Measurements from ENCODE around the gene KRT77.
"Not testable (repeated sequence)": the region's sequence is repeated elsewhere in the genome, so short reads cannot be mapped to it uniquely, and the experiment has no call there.

The KRT77 gene

DNA sequence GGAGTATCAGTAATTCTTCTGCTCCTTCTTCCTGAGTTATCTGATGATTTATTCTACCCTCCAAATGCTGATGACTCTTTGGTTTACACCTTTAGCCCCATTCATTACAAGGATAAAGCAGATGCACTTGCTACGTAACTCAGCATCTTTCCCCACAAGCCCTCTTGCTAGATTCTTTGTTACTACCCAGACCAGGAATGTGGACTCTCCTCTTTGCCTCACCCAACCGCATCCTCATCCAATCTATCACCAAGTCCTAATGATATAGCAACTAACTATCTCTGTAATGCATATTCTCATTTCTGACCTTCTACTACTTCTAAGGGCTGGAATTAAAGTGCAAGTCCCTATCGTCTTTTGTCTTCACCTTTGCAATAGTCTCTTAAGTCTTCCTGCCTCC, 32.4 kb downstream of the KRT77 start:
- no peak overlapping the region for H3K9ac ChIP-seq (ENCODE audit: low read length)
- no peak overlapping the region for H3K4me3 ChIP-seq (ENCODE audit: low read length)
- no peak overlapping the region for H2AFZ ChIP-seq (ENCODE audit: low read depth, low read length)
- no peaks in the 10 kb centered on the region for H3K4me1 ChIP-seq (ENCODE audit: low read length)
- H3K9me3 ChIP-seq (ENCODE audit: insufficient read depth, low read length): no peaks in the 10 kb centered on the region
- H3K27ac ChIP-seq (ENCODE audit: low read length): no peak overlapping the region
- H3K4me2 ChIP-seq (ENCODE audit: low read length): no peak overlapping the region
- H3K27me3 ChIP-seq (ENCODE audit: low read depth, low read length): peaks cover 62% of the 10 kb centered on the region
- H4K20me1 ChIP-seq (ENCODE audit: insufficient read depth, low read length): no peaks in the 10 kb centered on the region
- TF ChIP-seq EZH2phosphoT487 (IDR thresholded peaks at IDR 0.05; ENCODE audit: low read depth): no peak
- TF ChIP-seq, protein P1, sequence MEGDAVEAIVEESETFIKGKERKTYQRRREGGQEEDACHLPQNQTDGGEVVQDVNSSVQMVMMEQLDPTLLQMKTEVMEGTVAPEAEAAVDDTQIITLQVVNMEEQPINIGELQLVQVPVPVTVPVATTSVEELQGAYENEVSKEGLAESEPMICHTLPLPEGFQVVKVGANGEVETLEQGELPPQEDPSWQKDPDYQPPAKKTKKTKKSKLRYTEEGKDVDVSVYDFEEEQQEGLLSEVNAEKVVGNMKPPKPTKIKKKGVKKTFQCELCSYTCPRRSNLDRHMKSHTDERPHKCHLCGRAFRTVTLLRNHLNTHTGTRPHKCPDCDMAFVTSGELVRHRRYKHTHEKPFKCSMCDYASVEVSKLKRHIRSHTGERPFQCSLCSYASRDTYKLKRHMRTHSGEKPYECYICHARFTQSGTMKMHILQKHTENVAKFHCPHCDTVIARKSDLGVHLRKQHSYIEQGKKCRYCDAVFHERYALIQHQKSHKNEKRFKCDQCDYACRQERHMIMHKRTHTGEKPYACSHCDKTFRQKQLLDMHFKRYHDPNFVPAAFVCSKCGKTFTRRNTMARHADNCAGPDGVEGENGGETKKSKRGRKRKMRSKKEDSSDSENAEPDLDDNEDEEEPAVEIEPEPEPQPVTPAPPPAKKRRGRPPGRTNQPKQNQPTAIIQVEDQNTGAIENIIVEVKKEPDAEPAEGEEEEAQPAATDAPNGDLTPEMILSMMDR (IDR thresholded peaks at IDR 0.05; ENCODE audit: low read depth, low read length): no peak
- no peaks in the 10 kb centered on the region for H3K36me3 ChIP-seq (replicated peaks; ENCODE audit: low read depth, low read length)
- H3K79me2 ChIP-seq (ENCODE audit: low read length): no peaks in the 10 kb centered on the region

DNA sequence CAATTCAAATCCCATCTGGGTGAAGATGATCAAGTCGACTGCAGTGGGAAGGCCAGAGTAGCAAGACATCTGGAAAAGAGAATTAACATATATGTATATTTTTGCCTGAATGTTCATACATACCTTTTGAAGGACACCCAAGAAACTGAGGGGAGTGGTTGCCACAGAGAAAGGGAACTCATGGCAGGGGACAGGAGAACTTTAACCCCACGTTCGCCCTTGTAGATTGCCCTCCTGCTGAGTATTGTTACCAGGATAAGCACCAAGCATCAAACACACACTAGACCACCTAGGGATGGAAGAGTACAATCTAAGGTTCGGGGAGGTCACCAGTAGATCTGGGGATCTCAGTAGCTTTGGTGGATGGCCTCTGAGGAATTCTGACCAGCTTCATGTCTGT, 32.8 kb downstream of the KRT77 start:
- Histone ChIP-seq H3K27ac (ENCODE audit: low read length) (no peak overlapping the region), H3K79me2 (ENCODE audit: low read length) (no peaks in the 10 kb centered on the region), H3K4me1 (ENCODE audit: low read length) (no peaks in the 10 kb centered on the region), H3K36me3 (replicated peaks; ENCODE audit: low read depth, low read length) (no peaks in the 10 kb centered on the region), H2AFZ (ENCODE audit: low read depth, low read length) (no peak overlapping the region), H3K27me3 (ENCODE audit: low read depth, low read length) (peaks cover 66% of the 10 kb centered on the region), H3K9me3 (ENCODE audit: insufficient read depth, low read length) (no peaks in the 10 kb centered on the region), H3K4me3 (ENCODE audit: low read length) (no peak overlapping the region), H3K4me2 (ENCODE audit: low read length) (no peak overlapping the region), H3K9ac (ENCODE audit: low read length) (no peak overlapping the region), H4K20me1 (ENCODE audit: insufficient read depth, low read length) (no peaks in the 10 kb centered on the region)
- TF ChIP-seq EZH2phosphoT487 (IDR thresholded peaks at IDR 0.05; ENCODE audit: low read depth): no peak
- TF ChIP-seq, protein P1 (IDR thresholded peaks at IDR 0.05; ENCODE audit: low read depth, low read length): no peak

DNA sequence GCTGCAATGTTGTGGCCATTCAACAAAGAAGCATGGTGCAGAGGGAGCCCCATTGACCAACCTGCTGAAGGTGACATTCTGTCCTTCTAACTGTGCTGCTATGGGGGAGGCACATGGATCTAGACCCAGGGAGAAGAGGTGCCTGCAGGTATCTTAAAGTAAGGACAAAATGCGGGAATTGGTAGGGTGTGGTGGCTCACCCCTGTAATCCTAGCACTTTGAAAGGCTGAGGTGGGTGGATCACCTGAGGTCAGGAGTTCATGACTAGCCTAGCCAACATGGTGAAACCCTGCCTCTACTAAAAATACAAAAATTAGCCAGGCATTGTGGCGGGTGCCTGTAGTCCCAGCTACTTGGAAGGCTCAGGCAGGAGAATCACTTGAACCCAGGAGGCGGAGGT, 33.4 kb downstream of the KRT77 start:
- H3K36me3 ChIP-seq (replicated peaks; ENCODE audit: low read depth, low read length); H3K4me3 ChIP-seq (ENCODE audit: low read length); H3K27ac ChIP-seq (ENCODE audit: low read length): not testable (repeated sequence)

DNA sequence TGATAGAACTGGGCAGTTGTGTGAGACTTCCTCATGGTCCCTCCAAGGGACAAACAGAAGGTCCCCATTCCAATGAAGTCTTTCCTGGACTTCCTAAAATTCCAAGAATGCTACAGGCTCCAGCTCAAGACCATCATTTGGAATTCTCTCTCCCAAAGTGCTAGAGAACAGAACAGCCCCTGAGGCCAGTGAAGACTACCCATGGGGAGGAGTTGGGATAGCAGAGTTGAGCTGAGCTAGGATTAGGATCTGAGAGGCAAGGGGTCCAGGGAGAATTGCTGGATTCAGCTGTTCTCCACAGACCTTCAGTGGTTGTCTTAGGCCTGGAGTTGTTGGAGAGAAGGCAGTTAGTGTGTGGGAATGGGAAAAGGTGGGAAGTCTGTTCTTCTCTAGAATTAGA, 33.9 kb downstream of the KRT77 start:
- H3K4me2 ChIP-seq (ENCODE audit: low read length): no peak overlapping the region
- no peaks in the 10 kb centered on the region for H3K4me1 ChIP-seq (ENCODE audit: low read length)
- H3K79me2 ChIP-seq (ENCODE audit: low read length): no peaks in the 10 kb centered on the region
- TF ChIP-seq EZH2phosphoT487 (IDR thresholded peaks at IDR 0.05; ENCODE audit: low read depth): no peak
- TF ChIP-seq, protein P1 (IDR thresholded peaks at IDR 0.05; ENCODE audit: low read depth, low read length): no peak
- H3K9ac ChIP-seq (ENCODE audit: low read length): no peak overlapping the region
- H3K4me3 ChIP-seq (ENCODE audit: low read length): no peak overlapping the region
- no peaks in the 10 kb centered on the region for H4K20me1 ChIP-seq (ENCODE audit: insufficient read depth, low read length)
- no peak overlapping the region for H2AFZ ChIP-seq (ENCODE audit: low read depth, low read length)
- peaks cover 73% of the 10 kb centered on the region for H3K27me3 ChIP-seq (ENCODE audit: low read depth, low read length)
- H3K27ac ChIP-seq (ENCODE audit: low read length): no peak overlapping the region
- H3K36me3 ChIP-seq (replicated peaks; ENCODE audit: low read depth, low read length): no peaks in the 10 kb centered on the region
- H3K9me3 ChIP-seq (ENCODE audit: insufficient read depth, low read length): no peaks in the 10 kb centered on the region

More for the DNA sequence above, 33.4 kb downstream of the KRT77 start:
- H3K79me2 ChIP-seq (ENCODE audit: low read length); H3K9me3 ChIP-seq (ENCODE audit: insufficient read depth, low read length); H4K20me1 ChIP-seq (ENCODE audit: insufficient read depth, low read length); H3K4me1 ChIP-seq (ENCODE audit: low read length); H3K4me2 ChIP-seq (ENCODE audit: low read length); H3K9ac ChIP-seq (ENCODE audit: low read length); H2AFZ ChIP-seq (ENCODE audit: low read depth, low read length): not testable (repeated sequence)
- H3K27me3 ChIP-seq (ENCODE audit: low read depth, low read length): peaks cover 72% of the 10 kb centered on the region

DNA sequence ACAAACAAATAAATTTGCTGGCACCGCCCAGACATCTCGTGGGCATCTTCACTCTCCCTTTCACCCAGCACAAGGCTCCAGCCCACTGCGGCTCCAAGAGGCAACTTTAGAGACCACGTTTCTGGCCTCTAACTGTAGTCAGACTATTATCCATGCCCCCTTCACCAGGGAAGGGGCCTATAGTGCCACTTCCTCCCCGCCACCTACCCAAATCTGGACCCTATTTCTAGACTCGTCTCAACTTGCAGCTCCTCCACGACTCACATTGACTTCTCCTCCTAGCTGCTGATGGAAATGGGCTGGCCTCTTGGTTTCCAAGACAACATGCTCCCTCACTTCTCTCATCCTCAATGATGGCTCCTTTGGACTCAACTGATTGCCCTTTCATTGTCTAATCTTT, 35.4 kb downstream of the KRT77 start:
- H2AFZ ChIP-seq (ENCODE audit: low read depth, low read length): no peak overlapping the region
- no peaks in the 10 kb centered on the region for H3K36me3 ChIP-seq (replicated peaks; ENCODE audit: low read depth, low read length)
- TF ChIP-seq, protein P1 (IDR thresholded peaks at IDR 0.05; ENCODE audit: low read depth, low read length): no peak
- no peak for TF ChIP-seq EZH2phosphoT487 (IDR thresholded peaks at IDR 0.05; ENCODE audit: low read depth)
- H3K4me1 ChIP-seq (ENCODE audit: low read length): no peaks in the 10 kb centered on the region
- no peak overlapping the region for H3K4me3 ChIP-seq (ENCODE audit: low read length)
- H3K79me2 ChIP-seq (ENCODE audit: low read length): no peaks in the 10 kb centered on the region
- H3K9ac ChIP-seq (ENCODE audit: low read length): no peak overlapping the region
- peaks cover 73% of the 10 kb centered on the region for H3K27me3 ChIP-seq (ENCODE audit: low read depth, low read length)
- no peak overlapping the region for H3K4me2 ChIP-seq (ENCODE audit: low read length)
- no peak overlapping the region for H3K27ac ChIP-seq (ENCODE audit: low read length)
- H4K20me1 ChIP-seq (ENCODE audit: insufficient read depth, low read length): no peaks in the 10 kb centered on the region
- H3K9me3 ChIP-seq (ENCODE audit: insufficient read depth, low read length): no peaks in the 10 kb centered on the region

Data from OCI-LY3 (cell line).